Upper lobe of right lung (tissue), 1 donor: ENCODE data around the gene CERS6. TPM values are rescaled to one million over a fixed set of nuclear protein-coding genes. Genes with fewer than 3 reads are reported as not detected.

ENCODE experiments used
- ATAC-seq: fragments of 200-7000 bp; cut with Tn5 transposase; one replicate; pipeline ENCODE4 v1.9.1; 2020; ENCODE audit warnings: mild to moderate bottlenecking, moderate library complexity
- DNase-seq: peaks from one replicate; pipeline ENCODE4 v3.0.0-alpha.2; 2020
- H3K27ac ChIP-seq: fragments of 200-600 bp; one replicate; pipeline ENCODE4 v1.8.0; 2022
- H3K27me3 ChIP-seq: fragments of 200-600 bp; one replicate; pipeline ENCODE4 v1.8.0; 2022; ENCODE audit warnings: mild to moderate bottlenecking
- H3K36me3 ChIP-seq: fragments of 200-600 bp; one replicate; pipeline ENCODE4 v1.8.0; 2022
- H3K4me1 ChIP-seq: fragments of 200-600 bp; one replicate; pipeline ENCODE4 v1.8.0; 2022
- H3K4me3 ChIP-seq: fragments of 200-600 bp; one replicate; pipeline ENCODE4 v1.8.0; 2022; ENCODE audit warnings: mild to moderate bottlenecking
- H3K9me3 ChIP-seq: fragments of 200-600 bp; one replicate; pipeline ENCODE4 v1.8.0; 2022
- intact Hi-C: fragments of 100-400 bp; cut with DNase I; formaldehyde crosslinking; loops from one replicate; pipeline ENCODE4 v1.11.0; 2022
- total RNA-seq: library from RNA; stranded (reverse); fragmentation: NEBNext Ultra II Directional; extraction: Animal tissue kit (Norgen Biotek cat#: 25700); gene quantifications from one replicate; pipeline ENCODE4 v1.2.1, GENCODE V29; 2021
- TF ChIP-seq, protein P1 (sequence below): fragments of 200-600 bp; IDR thresholded peaks from one replicate; pipeline ENCODE4 v1.8.0; 2022; ENCODE audit warnings: antibody characterized with exemption
- donor health status: DM: no; HTN: yes; CAD: no; lungs with severe emphysema.

CERS6 gene
- total RNA-seq, 1 donor from 2014 or later, result 17.8 TPM

DNA sequence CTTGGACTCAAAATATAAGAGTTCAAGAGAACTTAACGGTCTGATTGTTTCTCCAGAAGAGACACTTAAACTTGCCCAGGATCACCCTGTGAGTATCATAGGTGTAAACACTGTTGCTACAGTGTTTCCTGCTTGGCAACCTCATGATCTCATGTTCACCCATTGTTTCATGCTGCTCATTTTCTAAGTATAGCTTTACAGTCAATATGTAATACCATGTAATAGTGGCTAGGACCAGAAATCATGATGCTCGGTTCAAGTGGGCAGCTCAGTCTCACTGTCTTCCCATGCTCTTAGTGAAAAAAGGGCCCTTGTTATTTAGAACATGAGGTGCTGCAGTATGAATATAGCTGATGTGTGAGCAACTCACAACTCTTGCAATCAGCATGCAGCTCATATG lies 157.5 kb downstream of the CERS6 start:
- H3K36me3 ChIP-seq, result no peaks in the 10 kb centered on the region
- intact Hi-C loops, result no loop called here
- no peak overlapping the region for H3K27ac ChIP-seq
- H3K9me3 ChIP-seq, result no peaks in the 10 kb centered on the region
- DNase-seq (no peak), ATAC-seq (no peak)
- no peak overlapping the region for H3K4me3 ChIP-seq
- H3K4me1 ChIP-seq, result no peaks in the 10 kb centered on the region
- TF ChIP-seq, protein P1, sequence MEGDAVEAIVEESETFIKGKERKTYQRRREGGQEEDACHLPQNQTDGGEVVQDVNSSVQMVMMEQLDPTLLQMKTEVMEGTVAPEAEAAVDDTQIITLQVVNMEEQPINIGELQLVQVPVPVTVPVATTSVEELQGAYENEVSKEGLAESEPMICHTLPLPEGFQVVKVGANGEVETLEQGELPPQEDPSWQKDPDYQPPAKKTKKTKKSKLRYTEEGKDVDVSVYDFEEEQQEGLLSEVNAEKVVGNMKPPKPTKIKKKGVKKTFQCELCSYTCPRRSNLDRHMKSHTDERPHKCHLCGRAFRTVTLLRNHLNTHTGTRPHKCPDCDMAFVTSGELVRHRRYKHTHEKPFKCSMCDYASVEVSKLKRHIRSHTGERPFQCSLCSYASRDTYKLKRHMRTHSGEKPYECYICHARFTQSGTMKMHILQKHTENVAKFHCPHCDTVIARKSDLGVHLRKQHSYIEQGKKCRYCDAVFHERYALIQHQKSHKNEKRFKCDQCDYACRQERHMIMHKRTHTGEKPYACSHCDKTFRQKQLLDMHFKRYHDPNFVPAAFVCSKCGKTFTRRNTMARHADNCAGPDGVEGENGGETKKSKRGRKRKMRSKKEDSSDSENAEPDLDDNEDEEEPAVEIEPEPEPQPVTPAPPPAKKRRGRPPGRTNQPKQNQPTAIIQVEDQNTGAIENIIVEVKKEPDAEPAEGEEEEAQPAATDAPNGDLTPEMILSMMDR, result no peak
- no peaks in the 10 kb centered on the region for H3K27me3 ChIP-seq

DNA sequence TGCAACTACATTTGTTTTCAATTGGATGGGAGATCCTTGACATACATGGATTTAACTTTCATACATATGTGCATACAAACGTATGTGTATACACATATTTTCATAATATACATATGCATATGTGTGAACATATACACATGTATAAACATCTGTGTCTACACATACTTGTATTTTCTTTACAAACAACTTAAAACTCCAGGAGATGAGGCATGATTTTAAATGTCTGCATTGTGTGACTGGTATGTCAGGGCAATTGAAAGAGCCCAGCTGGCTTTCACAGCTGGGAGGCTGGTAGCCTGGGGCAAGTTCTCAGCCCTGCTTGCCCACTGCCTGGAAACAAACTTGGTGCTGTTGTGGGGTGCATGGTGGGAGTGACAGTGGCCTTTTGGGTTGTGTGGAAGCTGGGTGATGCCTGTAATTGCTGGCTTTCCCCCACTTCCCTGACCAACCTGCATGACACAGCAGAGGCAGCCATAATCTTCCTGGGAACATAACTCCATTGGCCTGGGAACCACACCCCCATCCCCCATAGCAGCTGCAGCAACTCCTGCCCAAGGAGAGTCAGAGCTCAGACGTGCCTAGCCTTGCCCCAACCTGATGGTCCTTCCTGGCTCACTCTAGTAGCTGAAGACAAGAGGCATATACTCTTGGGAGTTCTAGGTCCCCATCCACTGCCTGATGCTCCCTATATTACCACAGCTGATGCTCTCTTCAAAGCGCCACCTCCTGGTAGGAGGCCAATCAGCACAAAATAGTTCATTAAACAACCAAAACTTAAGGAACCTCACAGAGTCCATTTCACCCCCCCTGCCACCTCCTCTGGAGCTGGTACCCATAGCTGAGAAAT lies 158.3 kb downstream of the CERS6 start:
- peak; percentile 20 for ATAC-seq
- Histone ChIP-seq H3K27ac (no peak overlapping the region), H3K4me1 (no peaks in the 10 kb centered on the region), H3K9me3 (no peaks in the 10 kb centered on the region), H3K4me3 (no peak overlapping the region), H3K27me3 (no peaks in the 10 kb centered on the region), H3K36me3 (no peaks in the 10 kb centered on the region)
- DNase-seq, result no peak
- TF ChIP-seq, protein P1, result no peak
- intact Hi-C loops, result no loop called here

DNA sequence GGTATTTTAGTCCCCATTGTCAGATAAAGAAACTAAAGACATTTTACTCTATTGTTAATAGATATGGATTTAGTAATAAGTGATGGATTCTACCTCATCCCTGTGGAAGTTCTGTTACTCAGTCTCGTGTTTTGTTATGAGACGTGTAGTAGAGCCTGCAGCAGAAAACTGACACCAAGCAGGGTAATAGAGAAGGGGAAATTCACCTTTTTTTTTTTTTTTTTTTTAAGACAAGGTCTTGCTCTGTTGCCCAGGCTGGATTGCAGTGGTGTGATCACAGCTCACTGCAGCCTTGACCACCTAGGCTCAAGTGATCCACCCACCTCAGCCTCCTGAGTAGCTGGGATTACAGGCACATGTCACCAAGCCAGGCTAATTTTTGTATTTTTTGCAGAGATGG lies 164.5 kb downstream of the CERS6 start:
- H3K9me3 ChIP-seq, result no peaks in the 10 kb centered on the region
- H3K27ac ChIP-seq, result no peak overlapping the region
- TF ChIP-seq, protein P1, result no peak
- H3K4me1 ChIP-seq, result no peaks in the 10 kb centered on the region
- no peak for DNase-seq
- ATAC-seq, result no peak
- no peaks in the 10 kb centered on the region for H3K36me3 ChIP-seq
- no peak overlapping the region for H3K4me3 ChIP-seq
- intact Hi-C loops, result no loop called here
- no peaks in the 10 kb centered on the region for H3K27me3 ChIP-seq

DNA sequence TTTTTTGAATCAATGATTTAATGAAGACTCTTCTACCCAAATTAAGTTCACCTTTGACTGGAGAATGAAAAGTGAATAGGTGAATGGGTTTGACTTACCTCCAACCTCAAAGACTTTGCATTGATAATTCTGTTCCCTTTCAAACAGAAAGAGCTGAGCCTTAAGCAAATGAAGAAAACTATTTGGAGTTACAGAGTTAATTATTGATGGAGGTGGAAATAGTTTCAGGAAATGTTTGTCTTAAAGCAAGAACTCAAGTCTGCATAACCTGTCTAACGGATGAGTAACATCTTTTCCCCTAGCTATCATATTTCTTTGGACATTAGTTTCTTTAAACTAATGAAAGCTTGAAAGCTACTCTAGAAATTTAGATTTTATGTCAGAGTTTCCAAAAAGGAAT lies 166.5 kb downstream of the CERS6 start:
- DNase-seq (no peak), ATAC-seq (no peak)
- Histone ChIP-seq H3K27me3 (no peaks in the 10 kb centered on the region), H3K36me3 (no peaks in the 10 kb centered on the region), H3K4me1 (no peaks in the 10 kb centered on the region), H3K4me3 (no peak overlapping the region), H3K9me3 (no peaks in the 10 kb centered on the region), H3K27ac (no peak overlapping the region)
- intact Hi-C loops, result no loop called here
- TF ChIP-seq, protein P1, result no peak

DNA sequence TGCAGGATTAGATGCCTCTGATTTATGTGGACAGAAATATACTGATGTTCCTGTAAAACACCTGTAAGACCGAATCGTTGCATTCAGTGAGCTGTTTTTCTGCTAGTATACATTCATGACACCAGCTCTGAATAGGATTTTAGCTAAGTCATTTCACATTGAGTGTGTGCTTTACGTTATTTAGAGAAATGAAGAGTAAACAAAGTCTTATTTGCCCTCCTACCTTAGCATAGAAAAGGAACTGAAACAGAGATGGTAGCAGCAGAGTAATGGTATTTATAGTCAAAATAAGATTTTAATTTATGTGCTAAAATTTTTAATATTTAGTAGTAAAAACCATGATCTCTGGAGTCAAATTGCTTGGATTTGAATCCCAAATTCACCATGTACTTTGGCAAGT lies 168.0 kb downstream of the CERS6 start:
- no peaks in the 10 kb centered on the region for H3K9me3 ChIP-seq
- no peak overlapping the region for H3K4me3 ChIP-seq
- TF ChIP-seq, protein P1, result no peak
- no peaks in the 10 kb centered on the region for H3K36me3 ChIP-seq
- H3K27ac ChIP-seq, result no peak overlapping the region
- no peaks in the 10 kb centered on the region for H3K27me3 ChIP-seq
- DNase-seq, result no peak
- ATAC-seq, result no peak
- no peaks in the 10 kb centered on the region for H3K4me1 ChIP-seq
- intact Hi-C loops, result no loop called here
